HepG2 (cell line): ENCODE results near the gene HNF1B. TPM values are rescaled to one million over a fixed set of nuclear protein-coding genes. Genes with fewer than 3 reads are reported as not detected.

Experiments
- ARNT2 ChIP-seq: sonication (generic); formaldehyde crosslinking; IDR thresholded peaks from 2 replicates; pipeline ENCODE4 v1.8.0; 2022; ENCODE audit warnings: mild to moderate bottlenecking, low read depth, missing genetic modification reagents, moderate library complexity
- ATF5 ChIP-seq: sonication (generic); formaldehyde crosslinking; IDR thresholded peaks from 2 replicates; pipeline ENCODE4 v1.4.0; 2020; ENCODE audit warnings: mild to moderate bottlenecking, low read depth, missing genetic modification reagents
- BHLHE40 ChIP-seq: IDR thresholded peaks from 2 replicates; pipeline ENCODE4 v1.6.1; 2011; ENCODE audit warnings: low read length, improper control_type of control experiment
- CBX1 ChIP-seq: IDR thresholded peaks from one replicate; pipeline ENCODE4 v1.6.1; 2016; ENCODE audit warnings: antibody characterized with exemption, low read depth
- GATA4 ChIP-seq: sonication (generic); IDR thresholded peaks from 2 replicates; pipeline ENCODE4 v1.6.1; 2016; ENCODE audit warnings: antibody characterized with exemption, low read depth, borderline replicate concordance
- HNF4G ChIP-seq, 2 experiments: sonication (generic) in 1 of 2; formaldehyde crosslinking in 1 of 2; IDR thresholded peaks; 2 replicates each; pipeline versions ENCODE4 v1.4.0 to v1.6.1; 2011 to 2020; ENCODE audit warnings: borderline replicate concordance in 2 of 2, low read depth in 2 of 2, mild to moderate bottlenecking in 2 of 2, low read length in 1 of 2, missing genetic modification reagents in 1 of 2, moderate library complexity in 1 of 2
- HNRNPLL ChIP-seq: fragments of 200-400 bp; formaldehyde crosslinking; IDR thresholded peaks from 2 replicates; pipeline ENCODE4 v1.6.1; 2017; ENCODE audit warnings: mild to moderate bottlenecking, low read depth, low read length; ENCODE audit not compliant: poor library complexity, severe bottlenecking
- JUN ChIP-seq: sonication (generic); formaldehyde crosslinking; IDR thresholded peaks from 2 replicates; pipeline ENCODE4 v1.4.0; 2020; ENCODE audit warnings: mild to moderate bottlenecking, missing genetic modification reagents
- JUNB ChIP-seq: sonication (generic); formaldehyde crosslinking; IDR thresholded peaks from 2 replicates; pipeline ENCODE4 v1.8.0; 2022; ENCODE audit warnings: missing genetic modification reagents, mild to moderate bottlenecking, borderline replicate concordance
- MXI1 ChIP-seq: IDR thresholded peaks from 3 replicates; pipeline ENCODE4 v1.6.1; 2012; ENCODE audit warnings: low read depth, low read length, inconsistent platforms, borderline replicate concordance
- NR1H2 ChIP-seq: sonication (generic); formaldehyde crosslinking; IDR thresholded peaks from 2 replicates; pipeline ENCODE4 v1.8.1; 2022; ENCODE audit warnings: low read depth, missing genetic modification reagents, borderline replicate concordance
- PCBP1 ChIP-seq: fragments of 200-400 bp; formaldehyde crosslinking; IDR thresholded peaks from 2 replicates; pipeline ENCODE4 v1.6.1; 2017; ENCODE audit warnings: mild to moderate bottlenecking, low read depth, low read length, borderline replicate concordance
- PHB2 ChIP-seq: fragments of 450-650 bp; IDR thresholded peaks from 2 replicates; pipeline ENCODE4 v1.6.1; 2018; ENCODE audit not compliant: partially characterized antibody
- RAD21 ChIP-seq: fragments of 450-650 bp; formaldehyde crosslinking; IDR thresholded peaks from 2 replicates; pipeline ENCODE4 v1.5.0; 2020; ENCODE audit warnings: mild to moderate bottlenecking
- SMAD1 ChIP-seq: sonication (generic); formaldehyde crosslinking; IDR thresholded peaks from 2 replicates; pipeline ENCODE4 v1.4.0; 2020; ENCODE audit warnings: missing genetic modification reagents, low read depth, mild to moderate bottlenecking, borderline replicate concordance
- SP2 ChIP-seq: sonication (generic); formaldehyde crosslinking; IDR thresholded peaks from 2 replicates; pipeline ENCODE4 v1.5.1; 2020; ENCODE audit warnings: mild to moderate bottlenecking, missing genetic modification reagents
- TBL1XR1 ChIP-seq: fragments of 150-350 bp; IDR thresholded peaks from 2 replicates; pipeline ENCODE4 v1.6.1; 2014; ENCODE audit warnings: borderline replicate concordance, low read length; ENCODE audit not compliant: partially characterized antibody
- ZFP36 ChIP-seq: fragments of 150-350 bp; IDR thresholded peaks from 2 replicates; pipeline ENCODE4 v1.6.1; 2018; ENCODE audit warnings: borderline replicate concordance, low read length, low read depth; ENCODE audit not compliant: partially characterized antibody
- ZFP36L1 ChIP-seq: sonication (generic); formaldehyde crosslinking; IDR thresholded peaks from 2 replicates; pipeline ENCODE4 v1.8.0; 2022; ENCODE audit warnings: mild to moderate bottlenecking, missing genetic modification reagents, moderate library complexity
- ZNF225 ChIP-seq: sonication (generic); formaldehyde crosslinking; IDR thresholded peaks from 2 replicates; pipeline ENCODE4 v1.4.0; 2020; ENCODE audit warnings: mild to moderate bottlenecking, missing genetic modification reagents
- ZNF264 ChIP-seq: sonication (generic); formaldehyde crosslinking; IDR thresholded peaks from 2 replicates; pipeline ENCODE4 v1.4.0; 2020; ENCODE audit warnings: missing genetic modification reagents
- ZNF558 ChIP-seq: sonication (generic); formaldehyde crosslinking; IDR thresholded peaks from 2 replicates; pipeline ENCODE4 v1.9.0; 2022; ENCODE audit warnings: mild to moderate bottlenecking, missing genetic modification reagents, borderline replicate concordance
- polyA plus RNA-seq, 8 experiments: library from polyadenylated mRNA; depleted of rRNA in 3 of 8; stranded (reverse) in 7 of 8; unstranded in 1 of 8; fragments of >200 nt; fragmentation: Illumina TruSeq in 4 of 8; extraction: Trizol in 4 of 8; gene quantifications; 2 replicates each; pipeline versions ENCODE4 v1.2.1 to v1.2.3, GENCODE V29; 2011 to 2016; ENCODE audit warnings: low read depth in 4 of 8, missing spikeins in 1 of 8, mixed read lengths in 1 of 8; ENCODE audit not compliant: insufficient read depth in 1 of 8
- total RNA-seq, 5 experiments: library from RNA; depleted of rRNA; stranded (reverse); fragments of >200 nt; fragmentation: Illumina TruSeq; extraction: Trizol; gene quantifications; 2 replicates each; pipeline ENCODE4 v1.2.3, GENCODE V29; 2016; ENCODE audit warnings: low read depth in 1 of 5
- TF ChIP-seq, protein P1 (sequence below): sonication (generic); formaldehyde crosslinking; IDR thresholded peaks from 2 replicates; pipeline ENCODE4 v1.9.0; 2021; ENCODE audit warnings: missing genetic modification reagents, borderline replicate concordance
- TF ChIP-seq, protein P2 (sequence below): sonication (generic); formaldehyde crosslinking; IDR thresholded peaks from 2 replicates; pipeline ENCODE4 v1.5.0; 2020; ENCODE audit warnings: mild to moderate bottlenecking, missing genetic modification reagents
- TF ChIP-seq, protein P3 (sequence below): sonication (generic); formaldehyde crosslinking; IDR thresholded peaks from 2 replicates; pipeline ENCODE4 v1.8.1; 2023; ENCODE audit warnings: mild to moderate bottlenecking, missing genetic modification reagents

The HNF1B gene
- total and polyA plus RNA-seq, 2 of the 13 experiments (the other 11 are each of a cell fraction or from before 2014, with no cell fraction given), result 1.9 to 5.3 TPM

GRCh38 chr17:37710344-37710886 lies 34.4 kb downstream of the HNF1B start (continued):
- TF ChIP-seq ATF5 (CRISPR knock-in tag) (no peak), SP2 (CRISPR knock-in tag) (no peak), ZFP36L1 (CRISPR knock-in tag) (no peak), ZNF558 (no peak), TBL1XR1 (peak; percentile 5), SMAD1 (CRISPR knock-in tag) (no peak), MXI1 (peak; percentile 91; the same call in 2 of the 3 replicates), ARNT2 (CRISPR knock-in tag) (no peak), PHB2 (no peak), ZFP36 (no peak), HNF4G (IDR thresholded peaks at IDR 0.05; ENCODE audit: borderline replicate concordance, low read depth, low read length) (peak; percentile 10; the same call in 1 of the 2 replicates), HNF4G (CRISPR knock-in tag; IDR thresholded peaks at IDR 0.05; ENCODE audit: borderline replicate concordance, low read depth) (0 out of 2 replicates have a peak, but pooled peaks have one; percentile 8), HNRNPLL (no peak), JUNB (CRISPR knock-in tag) (no peak), ZNF264 (CRISPR knock-in tag) (no peak), GATA4 (peak; percentile 100), ZNF225 (CRISPR knock-in tag) (no peak), CBX1 (no peak), JUN (CRISPR knock-in tag) (0 out of 2 replicates have a peak, but pooled peaks have one; percentile 41), NR1H2 (no peak), PCBP1 (no peak), RAD21 (CRISPR knock-in tag) (no peak), BHLHE40 (0 out of 2 replicates have a peak, but pooled peaks have one; percentile 24)
- TF ChIP-seq, protein P1, sequence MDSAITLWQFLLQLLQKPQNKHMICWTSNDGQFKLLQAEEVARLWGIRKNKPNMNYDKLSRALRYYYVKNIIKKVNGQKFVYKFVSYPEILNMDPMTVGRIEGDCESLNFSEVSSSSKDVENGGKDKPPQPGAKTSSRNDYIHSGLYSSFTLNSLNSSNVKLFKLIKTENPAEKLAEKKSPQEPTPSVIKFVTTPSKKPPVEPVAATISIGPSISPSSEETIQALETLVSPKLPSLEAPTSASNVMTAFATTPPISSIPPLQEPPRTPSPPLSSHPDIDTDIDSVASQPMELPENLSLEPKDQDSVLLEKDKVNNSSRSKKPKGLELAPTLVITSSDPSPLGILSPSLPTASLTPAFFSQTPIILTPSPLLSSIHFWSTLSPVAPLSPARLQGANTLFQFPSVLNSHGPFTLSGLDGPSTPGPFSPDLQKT (CRISPR knock-in tag), result no peak
- TF ChIP-seq, protein P2, sequence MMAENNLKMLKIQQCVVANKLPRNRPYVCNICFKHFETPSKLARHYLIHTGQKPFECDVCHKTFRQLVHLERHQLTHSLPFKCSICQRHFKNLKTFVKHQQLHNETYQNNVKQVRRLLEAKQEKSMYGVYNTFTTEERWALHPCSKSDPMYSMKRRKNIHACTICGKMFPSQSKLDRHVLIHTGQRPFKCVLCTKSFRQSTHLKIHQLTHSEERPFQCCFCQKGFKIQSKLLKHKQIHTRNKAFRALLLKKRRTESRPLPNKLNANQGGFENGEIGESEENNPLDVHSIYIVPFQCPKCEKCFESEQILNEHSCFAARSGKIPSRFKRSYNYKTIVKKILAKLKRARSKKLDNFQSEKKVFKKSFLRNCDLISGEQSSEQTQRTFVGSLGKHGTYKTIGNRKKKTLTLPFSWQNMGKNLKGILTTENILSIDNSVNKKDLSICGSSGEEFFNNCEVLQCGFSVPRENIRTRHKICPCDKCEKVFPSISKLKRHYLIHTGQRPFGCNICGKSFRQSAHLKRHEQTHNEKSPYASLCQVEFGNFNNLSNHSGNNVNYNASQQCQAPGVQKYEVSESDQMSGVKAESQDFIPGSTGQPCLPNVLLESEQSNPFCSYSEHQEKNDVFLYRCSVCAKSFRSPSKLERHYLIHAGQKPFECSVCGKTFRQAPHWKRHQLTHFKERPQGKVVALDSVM, result no peak
- TF ChIP-seq, protein P3, sequence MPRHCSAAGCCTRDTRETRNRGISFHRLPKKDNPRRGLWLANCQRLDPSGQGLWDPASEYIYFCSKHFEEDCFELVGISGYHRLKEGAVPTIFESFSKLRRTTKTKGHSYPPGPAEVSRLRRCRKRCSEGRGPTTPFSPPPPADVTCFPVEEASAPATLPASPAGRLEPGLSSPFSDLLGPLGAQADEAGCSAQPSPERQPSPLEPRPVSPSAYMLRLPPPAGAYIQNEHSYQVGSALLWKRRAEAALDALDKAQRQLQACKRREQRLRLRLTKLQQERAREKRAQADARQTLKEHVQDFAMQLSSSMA (CRISPR knock-in tag), result no peak
